Mesendoderm (in vitro differentiated cells): ENCODE measurements around the gene TBP.
"Not testable (repeated sequence)": the region's sequence is repeated elsewhere in the genome, so short reads cannot be mapped to it uniquely, and the experiment has no call there.

Source experiments
- DNase-seq: peaks from one replicate; pipeline ENCODE4 v3.0.0; 2013
- H2AK5ac ChIP-seq: 2 replicates; pipeline ENCODE4 v1.6.1; 2013; ENCODE audit warnings: low read length, inconsistent platforms
- H2BK120ac ChIP-seq: 2 replicates; pipeline ENCODE4 v1.6.1; 2013; ENCODE audit warnings: low read depth, mild to moderate bottlenecking, low read length, moderate library complexity, mixed read lengths
- H2BK15ac ChIP-seq: replicated peaks from 2 replicates; pipeline ENCODE4 v1.6.1; 2013; ENCODE audit warnings: low read depth, mild to moderate bottlenecking, moderate library complexity
- H2BK5ac ChIP-seq: 2 replicates; pipeline ENCODE4 v1.6.1; 2013; ENCODE audit warnings: low read length, inconsistent platforms
- H3K18ac ChIP-seq: 2 replicates; pipeline ENCODE4 v1.6.1; 2013; ENCODE audit warnings: mild to moderate bottlenecking, low read length, mixed read lengths
- H3K23ac ChIP-seq: one replicate; pipeline ENCODE4 v1.6.1; 2013; ENCODE audit warnings: low read length
- H3K27ac ChIP-seq: 2 replicates; pipeline ENCODE4 v1.5.1; 2013; ENCODE audit warnings: low read depth, mild to moderate bottlenecking, inconsistent platforms, low read length, moderate library complexity
- H3K27me3 ChIP-seq: 2 replicates; pipeline ENCODE4 v1.6.1; 2013; ENCODE audit warnings: low read length, control low read depth, mild to moderate bottlenecking, inconsistent platforms; ENCODE audit not compliant: insufficient read depth, poor library complexity
- H3K36me3 ChIP-seq: 2 replicates; pipeline ENCODE4 v1.6.1; 2013; ENCODE audit warnings: low read length, inconsistent platforms; ENCODE audit not compliant: control insufficient read depth, insufficient read depth
- H3K4ac ChIP-seq: one replicate; pipeline ENCODE4 v1.6.1; 2013; ENCODE audit warnings: low read depth, mild to moderate bottlenecking, low read length, moderate library complexity
- H3K4me1 ChIP-seq: 2 replicates; pipeline ENCODE4 v1.6.1; 2013; ENCODE audit warnings: low read depth, low read length, inconsistent platforms; ENCODE audit not compliant: control insufficient read depth
- H3K4me2 ChIP-seq: 2 replicates; pipeline ENCODE4 v1.6.1; 2013; ENCODE audit warnings: low read length
- H3K4me3 ChIP-seq: 2 replicates; pipeline ENCODE4 v1.5.1; 2013; ENCODE audit warnings: mild to moderate bottlenecking, low read length
- H3K56ac ChIP-seq: one replicate; pipeline ENCODE4 v1.6.1; 2013; ENCODE audit warnings: low read length
- H3K79me1 ChIP-seq: 2 replicates; pipeline ENCODE4 v1.6.1; 2013; ENCODE audit warnings: low read length, inconsistent platforms
- H3K79me2 ChIP-seq: 2 replicates; pipeline ENCODE4 v1.6.1; 2013; ENCODE audit warnings: mild to moderate bottlenecking, low read length; ENCODE audit not compliant: control insufficient read depth, insufficient read depth
- H3K9ac ChIP-seq: 2 replicates; pipeline ENCODE4 v1.6.1; 2013; ENCODE audit warnings: low read length, inconsistent platforms
- H4K5ac ChIP-seq: one replicate; pipeline ENCODE4 v1.6.1; 2013; ENCODE audit warnings: low read length
- H4K8ac ChIP-seq: one replicate; pipeline ENCODE4 v1.6.1; 2013; ENCODE audit warnings: low read depth, mild to moderate bottlenecking, control low read depth, low read length, moderate library complexity
- WGBS: extraction: QIAGEN DNeasy Blood & Tissue Kit; methylation state at CpG from one replicate; pipeline ENCODE4 v1.1.7; 2013; ENCODE audit warnings: low lambda C conversion rate, missing lambda C conversion rate; ENCODE audit not compliant: insufficient coverage; ENCODE audit errors: extremely low coverage; 5-methylcytosine and 5-hydroxymethylcytosine counted together

The TBP gene

GRCh38 chr6:170527995-170528394 lies 26.2 kb upstream of the TBP start:
- not testable (repeated sequence) for H4K5ac ChIP-seq, H2BK5ac ChIP-seq, H3K4ac ChIP-seq, H3K4me3 ChIP-seq, H2AK5ac ChIP-seq, H3K56ac ChIP-seq, H2BK15ac ChIP-seq, H3K27ac ChIP-seq, H3K79me1 ChIP-seq, H3K23ac ChIP-seq, H3K4me2 ChIP-seq, H2BK120ac ChIP-seq, H3K9ac ChIP-seq, H3K79me2 ChIP-seq, H3K4me1 ChIP-seq, H3K36me3 ChIP-seq, H3K27me3 ChIP-seq, H3K18ac ChIP-seq, DNase-seq, H4K8ac ChIP-seq
- WGBS: no CpG with 5 or more reads among the region's 5 CpGs

GRCh38 chr6:170529839-170530469 lies 24.2 kb upstream of the TBP start:
- no peak overlapping the region for H2AK5ac ChIP-seq
- no peak overlapping the region for H2BK120ac ChIP-seq
- H3K36me3 ChIP-seq: no peaks in the 10 kb centered on the region
- no peak overlapping the region for H3K23ac ChIP-seq
- no peak overlapping the region for H4K5ac ChIP-seq
- H3K4me3 ChIP-seq: no peak overlapping the region
- DNase-seq: peak; percentile 79
- no peak overlapping the region for H4K8ac ChIP-seq
- H3K27me3 ChIP-seq: no peaks in the 10 kb centered on the region
- no peak overlapping the region for H2BK5ac ChIP-seq
- H3K79me2 ChIP-seq: no peaks in the 10 kb centered on the region
- no CpG with 5 or more reads among the region's 5 CpGs for whole genome bisulfite sequencing
- no peak overlapping the region for H3K27ac ChIP-seq
- no peak overlapping the region for H3K9ac ChIP-seq
- H3K4me2 ChIP-seq: no peak overlapping the region
- H3K79me1 ChIP-seq: no peaks in the 10 kb centered on the region
- no peak overlapping the region for H3K18ac ChIP-seq
- H3K56ac ChIP-seq: peak overlapping the region; percentile 11
- no peaks in the 10 kb centered on the region for H3K4me1 ChIP-seq
- no peak overlapping the region for H2BK15ac ChIP-seq
- H3K4ac ChIP-seq: no peak overlapping the region

GRCh38 chr6:170532867-170533488 lies 21.2 kb upstream of the TBP start:
- no peak overlapping the region for H2AK5ac ChIP-seq
- no peak overlapping the region for H2BK5ac ChIP-seq
- no peak overlapping the region for H3K4me3 ChIP-seq
- H3K79me2 ChIP-seq: no peaks in the 10 kb centered on the region
- H2BK15ac ChIP-seq: no peak overlapping the region
- no peak overlapping the region for H3K56ac ChIP-seq
- no peak overlapping the region for H4K8ac ChIP-seq
- no peak overlapping the region for H3K27ac ChIP-seq
- no CpG with 5 or more reads among the region's 7 CpGs for WGBS
- H3K79me1 ChIP-seq: peaks cover 4% of the 10 kb centered on the region
- DNase-seq: no peak
- H3K36me3 ChIP-seq: peaks cover 12% of the 10 kb centered on the region
- no peak overlapping the region for H3K18ac ChIP-seq
- no peak overlapping the region for H3K4me2 ChIP-seq
- no peak overlapping the region for H2BK120ac ChIP-seq
- H3K4ac ChIP-seq: no peak overlapping the region
- H3K9ac ChIP-seq: no peak overlapping the region
- no peak overlapping the region for H4K5ac ChIP-seq
- no peaks in the 10 kb centered on the region for H3K4me1 ChIP-seq
- H3K27me3 ChIP-seq: no peaks in the 10 kb centered on the region
- no peak overlapping the region for H3K23ac ChIP-seq

- H3K27me3 ChIP-seq: no peaks in the 10 kb centered on the region
- H3K4me1 ChIP-seq: no peaks in the 10 kb centered on the region
- peaks cover 12% of the 10 kb centered on the region for H3K36me3 ChIP-seq
- no peak for DNase-seq
- no peak overlapping the region for H2BK15ac ChIP-seq
- no peak overlapping the region for H3K9ac ChIP-seq
- H3K18ac ChIP-seq: no peak overlapping the region
- no peak overlapping the region for H4K8ac ChIP-seq
- H3K79me1 ChIP-seq: peaks cover 4% of the 10 kb centered on the region
- H3K4ac ChIP-seq: no peak overlapping the region
- WGBS: no CpG with 5 or more reads among the region's 2 CpGs
- H3K4me3 ChIP-seq: no peak overlapping the region
- H3K56ac ChIP-seq: no peak overlapping the region
- no peaks in the 10 kb centered on the region for H3K79me2 ChIP-seq
- H2BK120ac ChIP-seq: no peak overlapping the region
- no peak overlapping the region for H3K27ac ChIP-seq
- H3K4me2 ChIP-seq: no peak overlapping the region
- H2AK5ac ChIP-seq: no peak overlapping the region
- no peak overlapping the region for H4K5ac ChIP-seq
- no peak overlapping the region for H2BK5ac ChIP-seq
- H3K23ac ChIP-seq: no peak overlapping the region
Measured at GRCh38 chr6:170533792-170534191, 20.4 kb upstream of the TBP start.

GRCh38 chr6:170535004-170535403 lies 19.2 kb upstream of the TBP start:
- Histone ChIP-seq H2BK120ac (no peak overlapping the region), H4K8ac (no peak overlapping the region), H3K4me1 (no peaks in the 10 kb centered on the region), H3K4ac (no peak overlapping the region), H3K9ac (no peak overlapping the region), H3K27ac (no peak overlapping the region), H3K4me3 (no peak overlapping the region), H3K18ac (no peak overlapping the region), H2BK5ac (no peak overlapping the region), H3K23ac (no peak overlapping the region), H4K5ac (no peak overlapping the region), H2AK5ac (no peak overlapping the region), H3K27me3 (no peaks in the 10 kb centered on the region), H3K79me1 (peaks cover 4% of the 10 kb centered on the region), H3K56ac (no peak overlapping the region), H3K4me2 (no peak overlapping the region), H3K79me2 (no peaks in the 10 kb centered on the region), H3K36me3 (peaks cover 12% of the 10 kb centered on the region), H2BK15ac (no peak overlapping the region)
- DNase-seq: no peak
- no CpG with 5 or more reads among the region's 5 CpGs for WGBS

- no peak overlapping the region for H4K8ac ChIP-seq
- no peak for DNase-seq
Measured at GRCh38 chr6:170536671-170537070, 17.5 kb upstream of the TBP start.

More at GRCh38 chr6:170536671-170537070, 17.5 kb upstream of the TBP start:
- no peak overlapping the region for H2BK120ac ChIP-seq
- no peaks in the 10 kb centered on the region for H3K4me1 ChIP-seq
- H3K23ac ChIP-seq: no peak overlapping the region
- no peak overlapping the region for H2BK15ac ChIP-seq
- no peak overlapping the region for H3K4me3 ChIP-seq
- no peak overlapping the region for H3K4ac ChIP-seq
- peaks cover 2% of the 10 kb centered on the region for H3K79me2 ChIP-seq
- peaks cover 12% of the 10 kb centered on the region for H3K36me3 ChIP-seq
- H3K18ac ChIP-seq: no peak overlapping the region
- peaks cover 4% of the 10 kb centered on the region for H3K79me1 ChIP-seq
- H3K4me2 ChIP-seq: no peak overlapping the region
- no peaks in the 10 kb centered on the region for H3K27me3 ChIP-seq
- no peak overlapping the region for H3K9ac ChIP-seq
- no peak overlapping the region for H2AK5ac ChIP-seq
- no peak overlapping the region for H3K27ac ChIP-seq
- WGBS: no CpG with 5 or more reads among the region's 5 CpGs
- H4K5ac ChIP-seq: no peak overlapping the region
- H2BK5ac ChIP-seq: no peak overlapping the region
- H3K56ac ChIP-seq: no peak overlapping the region
